ENCODE results near the gene KAT6B.

KAT6B gene

DNA sequence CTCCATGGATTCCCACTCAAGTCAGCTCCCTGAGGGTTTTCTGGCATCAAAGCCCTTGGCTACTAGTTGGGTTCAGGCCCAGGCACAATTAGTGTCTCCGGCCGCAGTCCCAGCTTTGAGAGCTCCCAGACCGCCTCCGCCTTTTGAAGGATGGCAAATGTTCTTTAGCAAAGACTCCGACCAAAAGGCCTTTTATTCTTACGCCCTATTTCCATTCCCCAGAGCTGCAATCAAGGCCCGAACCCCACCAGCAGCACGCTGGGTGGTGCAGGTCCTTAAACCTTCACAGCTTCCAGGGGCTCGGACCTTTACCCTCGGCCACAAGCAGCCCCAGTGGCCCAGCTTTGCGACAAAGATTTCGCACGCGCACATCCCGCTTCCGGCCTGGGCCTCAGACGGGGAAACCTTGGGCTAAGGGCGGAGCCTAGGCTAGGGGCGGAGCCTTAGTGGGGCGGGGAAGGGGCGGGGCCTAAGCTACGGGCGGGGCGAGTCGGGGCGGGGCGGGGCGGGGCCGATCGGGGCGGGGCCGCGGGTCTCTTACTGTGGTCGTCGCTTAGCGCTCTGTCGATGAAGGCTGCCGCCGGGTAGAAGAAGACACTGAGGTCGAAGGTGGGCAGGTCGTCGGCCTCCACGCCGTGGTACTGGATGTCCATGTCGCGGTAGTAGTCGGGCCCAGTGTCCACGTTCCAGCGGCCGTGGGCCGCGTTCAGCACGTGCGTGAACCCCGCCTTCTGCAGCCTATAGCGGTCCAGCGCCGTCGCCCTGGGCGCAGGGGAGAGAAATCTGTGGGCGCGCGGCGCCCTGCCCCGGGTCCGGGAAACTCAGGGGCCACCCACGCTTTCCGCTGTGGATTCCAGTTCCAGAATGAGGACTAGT is 217.1 kb downstream of the KAT6B start:
- no peak for TF ChIP-seq POLR2AphosphoS5 (IDR thresholded peaks at IDR 0.05; ENCODE audit: low read depth, low read length)

DNA sequence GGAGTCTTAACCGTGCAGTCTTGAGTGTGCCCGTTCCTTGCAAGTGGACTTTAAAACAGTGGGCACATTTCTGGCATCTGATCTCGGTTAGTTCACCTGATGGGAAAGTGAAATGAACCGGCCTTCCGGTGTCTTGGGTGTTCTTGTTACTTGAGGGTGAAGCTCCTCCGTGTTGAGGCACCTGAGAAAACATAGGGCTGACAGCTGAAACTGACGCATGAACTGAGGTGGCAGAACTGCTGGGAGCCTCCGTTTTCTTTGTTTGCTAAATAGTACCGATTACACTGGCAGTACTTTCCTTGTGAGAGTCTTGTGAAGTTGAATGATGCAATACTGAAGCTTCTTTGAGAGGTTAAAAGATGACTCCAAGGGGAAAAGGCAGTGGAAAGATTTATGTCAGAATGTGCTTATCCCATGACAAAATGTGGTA is 222.3 kb downstream of the KAT6B start:
- TF ChIP-seq TAF1 (IDR thresholded peaks at IDR 0.05; ENCODE audit: borderline replicate concordance, insufficient read depth, low read length) (no peak), SIN3A (IDR thresholded peaks at IDR 0.05; ENCODE audit: borderline replicate concordance, insufficient read depth, low read length) (no peak), POLR2AphosphoS5 (IDR thresholded peaks at IDR 0.05; ENCODE audit: low read depth, low read length) (no peak), FOXP2 (optimal IDR thresholded peaks at IDR 0.05; ENCODE audit: borderline replicate concordance, extremely low read depth, extremely low read length, insufficient read depth) (no peak)
- TF ChIP-seq, protein P1, sequence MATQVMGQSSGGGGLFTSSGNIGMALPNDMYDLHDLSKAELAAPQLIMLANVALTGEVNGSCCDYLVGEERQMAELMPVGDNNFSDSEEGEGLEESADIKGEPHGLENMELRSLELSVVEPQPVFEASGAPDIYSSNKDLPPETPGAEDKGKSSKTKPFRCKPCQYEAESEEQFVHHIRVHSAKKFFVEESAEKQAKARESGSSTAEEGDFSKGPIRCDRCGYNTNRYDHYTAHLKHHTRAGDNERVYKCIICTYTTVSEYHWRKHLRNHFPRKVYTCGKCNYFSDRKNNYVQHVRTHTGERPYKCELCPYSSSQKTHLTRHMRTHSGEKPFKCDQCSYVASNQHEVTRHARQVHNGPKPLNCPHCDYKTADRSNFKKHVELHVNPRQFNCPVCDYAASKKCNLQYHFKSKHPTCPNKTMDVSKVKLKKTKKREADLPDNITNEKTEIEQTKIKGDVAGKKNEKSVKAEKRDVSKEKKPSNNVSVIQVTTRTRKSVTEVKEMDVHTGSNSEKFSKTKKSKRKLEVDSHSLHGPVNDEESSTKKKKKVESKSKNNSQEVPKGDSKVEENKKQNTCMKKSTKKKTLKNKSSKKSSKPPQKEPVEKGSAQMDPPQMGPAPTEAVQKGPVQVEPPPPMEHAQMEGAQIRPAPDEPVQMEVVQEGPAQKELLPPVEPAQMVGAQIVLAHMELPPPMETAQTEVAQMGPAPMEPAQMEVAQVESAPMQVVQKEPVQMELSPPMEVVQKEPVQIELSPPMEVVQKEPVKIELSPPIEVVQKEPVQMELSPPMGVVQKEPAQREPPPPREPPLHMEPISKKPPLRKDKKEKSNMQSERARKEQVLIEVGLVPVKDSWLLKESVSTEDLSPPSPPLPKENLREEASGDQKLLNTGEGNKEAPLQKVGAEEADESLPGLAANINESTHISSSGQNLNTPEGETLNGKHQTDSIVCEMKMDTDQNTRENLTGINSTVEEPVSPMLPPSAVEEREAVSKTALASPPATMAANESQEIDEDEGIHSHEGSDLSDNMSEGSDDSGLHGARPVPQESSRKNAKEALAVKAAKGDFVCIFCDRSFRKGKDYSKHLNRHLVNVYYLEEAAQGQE (IDR thresholded peaks at IDR 0.05; ENCODE audit: insufficient read depth in 1 of 2, low read depth in 2 of 2, low read length in 2 of 2) = no peak

DNA sequence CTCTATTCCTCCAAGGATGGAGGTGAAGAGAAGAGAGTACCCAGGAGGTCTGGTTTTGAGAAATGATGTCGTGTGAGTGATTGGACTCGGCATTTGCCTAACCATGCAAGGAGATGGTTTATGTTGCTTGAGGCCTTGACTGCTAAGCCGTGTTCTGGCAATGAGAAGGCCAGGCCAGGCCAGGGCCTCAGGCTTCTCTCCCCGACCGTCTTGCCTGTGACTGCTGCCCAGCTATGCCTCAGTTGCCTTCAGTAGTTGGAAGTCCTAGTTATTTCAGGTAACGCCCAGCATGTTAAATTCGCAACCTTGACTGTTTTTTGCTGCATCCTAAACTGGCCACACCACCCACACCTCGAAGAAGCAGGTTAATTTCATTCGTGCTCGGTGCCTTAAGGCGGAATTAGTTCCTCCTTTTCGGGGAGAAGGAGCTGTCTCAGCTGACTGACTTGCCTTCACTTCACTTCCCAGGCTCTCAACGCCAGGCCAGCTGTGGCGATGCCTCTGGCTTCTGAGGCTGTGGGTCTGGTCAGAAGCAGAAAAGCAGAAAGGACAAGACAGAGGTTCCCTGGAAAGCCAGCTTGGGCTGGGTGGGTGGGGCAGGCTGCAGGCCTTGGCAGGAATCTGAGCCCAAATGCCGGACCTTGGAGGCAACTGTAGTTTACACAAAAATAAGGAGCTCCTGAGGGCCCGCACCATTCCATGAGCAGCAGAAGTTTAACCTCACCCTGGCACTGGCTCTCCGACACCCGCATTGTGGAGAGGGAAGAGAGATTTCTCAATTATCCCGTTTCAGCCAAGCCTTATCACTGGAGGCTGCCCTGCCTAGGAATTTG is 223.1 kb downstream of the KAT6B start:
- TF ChIP-seq, protein P1 (IDR thresholded peaks at IDR 0.05; ENCODE audit: insufficient read depth in 1 of 2, low read depth in 2 of 2, low read length in 2 of 2) = no peak
- no peak for TF ChIP-seq TAF1 (IDR thresholded peaks at IDR 0.05; ENCODE audit: borderline replicate concordance, insufficient read depth, low read length)
- no peak for TF ChIP-seq POLR2AphosphoS5 (IDR thresholded peaks at IDR 0.05; ENCODE audit: low read depth, low read length)
- no peak for TF ChIP-seq FOXP2 (optimal IDR thresholded peaks at IDR 0.05; ENCODE audit: borderline replicate concordance, extremely low read depth, extremely low read length, insufficient read depth)
- no peak for TF ChIP-seq SIN3A (IDR thresholded peaks at IDR 0.05; ENCODE audit: borderline replicate concordance, insufficient read depth, low read length)

DNA sequence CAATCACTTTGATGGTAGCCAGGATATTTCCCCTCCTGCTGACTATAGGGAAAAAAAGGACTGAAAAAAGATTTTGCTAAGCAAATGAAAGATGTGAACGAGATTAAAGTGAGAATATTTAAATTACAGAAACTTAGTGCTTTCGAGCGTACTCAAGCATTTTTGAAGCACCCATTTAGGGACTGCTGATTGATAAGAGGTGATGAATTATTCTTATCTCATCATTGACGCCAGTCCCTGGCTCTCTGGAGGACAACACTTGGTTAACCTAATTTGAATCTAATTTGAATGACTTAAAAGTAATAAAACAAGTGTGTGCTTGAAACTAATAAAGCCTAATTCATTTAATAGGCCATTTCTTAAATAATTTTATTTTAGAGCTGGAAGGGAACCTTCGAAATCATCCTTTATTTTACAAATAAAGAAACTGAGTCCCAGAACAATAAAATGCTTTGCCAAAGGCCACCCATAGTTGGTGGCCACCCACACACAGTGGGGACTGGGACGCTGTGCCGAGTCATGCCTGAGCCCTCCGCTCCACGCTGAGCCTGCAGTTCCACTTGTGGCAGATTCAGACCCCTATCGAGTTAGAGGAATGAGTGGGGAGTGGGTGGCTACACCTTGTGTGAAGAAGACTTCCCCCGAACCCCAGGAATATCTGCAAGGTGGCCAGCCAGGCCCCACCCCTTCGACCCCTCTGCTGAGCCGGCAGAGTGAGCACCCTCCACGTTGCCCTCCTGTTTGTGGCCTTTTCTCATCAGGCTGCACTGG is 223.9 kb downstream of the KAT6B start:
- TF ChIP-seq TAF1 (IDR thresholded peaks at IDR 0.05; ENCODE audit: borderline replicate concordance, insufficient read depth, low read length) (no peak), POLR2AphosphoS5 (IDR thresholded peaks at IDR 0.05; ENCODE audit: low read depth, low read length) (no peak), FOXP2 (optimal IDR thresholded peaks at IDR 0.05; ENCODE audit: borderline replicate concordance, extremely low read depth, extremely low read length, insufficient read depth) (no peak), SIN3A (IDR thresholded peaks at IDR 0.05; ENCODE audit: borderline replicate concordance, insufficient read depth, low read length) (no peak)
- TF ChIP-seq, protein P1 (IDR thresholded peaks at IDR 0.05; ENCODE audit: insufficient read depth in 1 of 2, low read depth in 2 of 2, low read length in 2 of 2) = no peak

DNA sequence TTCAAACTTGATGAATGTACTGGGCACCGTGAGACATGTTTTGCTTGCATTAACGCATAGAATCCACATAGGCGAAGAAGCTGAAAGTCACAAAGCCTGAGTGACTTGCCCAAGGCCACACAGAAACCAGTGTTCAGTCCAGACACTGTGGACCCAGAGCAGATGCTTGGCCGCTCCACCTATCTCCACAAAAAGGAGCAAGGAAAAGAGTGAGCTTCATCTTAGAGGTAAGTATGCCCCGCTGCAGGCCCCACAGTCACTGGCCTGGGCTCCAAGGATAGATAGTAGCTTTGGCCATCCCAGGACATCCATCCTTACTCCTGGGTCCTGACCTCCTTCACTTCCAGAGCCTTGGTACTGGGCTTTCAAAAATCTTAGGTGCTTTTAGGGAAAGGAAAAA is 224.9 kb downstream of the KAT6B start:
- TF ChIP-seq FOXP2 (optimal IDR thresholded peaks at IDR 0.05; ENCODE audit: borderline replicate concordance, extremely low read depth, extremely low read length, insufficient read depth) (no peak), TAF1 (IDR thresholded peaks at IDR 0.05; ENCODE audit: borderline replicate concordance, insufficient read depth, low read length) (no peak), POLR2AphosphoS5 (IDR thresholded peaks at IDR 0.05; ENCODE audit: low read depth, low read length) (no peak), SIN3A (IDR thresholded peaks at IDR 0.05; ENCODE audit: borderline replicate concordance, insufficient read depth, low read length) (no peak)
- TF ChIP-seq, protein P1 (IDR thresholded peaks at IDR 0.05; ENCODE audit: insufficient read depth in 1 of 2, low read depth in 2 of 2, low read length in 2 of 2) = no peak
